ENCODE data around the gene LRRK1.

The LRRK1 gene

GRCh38 chr15:101025896-101026631 is 106.9 kb downstream of the LRRK1 start:
- no peak overlapping the region for H3K27ac ChIP-seq
- TF ChIP-seq ZFX (IDR thresholded peaks at IDR 0.05) (no peak), CTCF (conservative IDR thresholded peaks at IDR 0.05) (no peak)

GRCh38 chr15:101026656-101027272 is 107.6 kb downstream of the LRRK1 start:
- no peak for TF ChIP-seq ZFX (IDR thresholded peaks at IDR 0.05)
- no peak for TF ChIP-seq CTCF (conservative IDR thresholded peaks at IDR 0.05)
- H3K27ac ChIP-seq = no peak overlapping the region

- TF ChIP-seq ZFX (IDR thresholded peaks at IDR 0.05) (no peak), CTCF (conservative IDR thresholded peaks at IDR 0.05) (no peak)
Measured at GRCh38 chr15:101027273-101027901, 108.2 kb downstream of the LRRK1 start.

GRCh38 chr15:101027920-101028319 is 108.8 kb downstream of the LRRK1 start:
- H3K27ac ChIP-seq = no peak overlapping the region

More at GRCh38 chr15:101027273-101027901, 108.2 kb downstream of the LRRK1 start:
- H3K27ac ChIP-seq = no peak overlapping the region

GRCh38 chr15:101028321-101028720 is 109.2 kb downstream of the LRRK1 start:
- no peak overlapping the region for H3K27ac ChIP-seq
- TF ChIP-seq ZFX (IDR thresholded peaks at IDR 0.05) (no peak), CTCF (conservative IDR thresholded peaks at IDR 0.05) (no peak)

More at GRCh38 chr15:101027920-101028319, 108.8 kb downstream of the LRRK1 start:
- TF ChIP-seq ZFX (IDR thresholded peaks at IDR 0.05) (no peak), CTCF (conservative IDR thresholded peaks at IDR 0.05) (no peak)

- no peak for TF ChIP-seq CTCF (conservative IDR thresholded peaks at IDR 0.05)
- no peak for TF ChIP-seq ZFX (IDR thresholded peaks at IDR 0.05)
- no peak overlapping the region for H3K27ac ChIP-seq
Measured at GRCh38 chr15:101028772-101029438, 109.7 kb downstream of the LRRK1 start.

All from C4-2B (cell line).